ENCODE data around the gene ARHGAP6.
A peak's percentile ranks its signal among the peaks of the same experiment; 100 is the strongest.
"Not testable (repeated sequence)": the region's sequence is repeated elsewhere in the genome, so short reads cannot be mapped to it uniquely, and the experiment has no call there.

Gene ARHGAP6

DNA sequence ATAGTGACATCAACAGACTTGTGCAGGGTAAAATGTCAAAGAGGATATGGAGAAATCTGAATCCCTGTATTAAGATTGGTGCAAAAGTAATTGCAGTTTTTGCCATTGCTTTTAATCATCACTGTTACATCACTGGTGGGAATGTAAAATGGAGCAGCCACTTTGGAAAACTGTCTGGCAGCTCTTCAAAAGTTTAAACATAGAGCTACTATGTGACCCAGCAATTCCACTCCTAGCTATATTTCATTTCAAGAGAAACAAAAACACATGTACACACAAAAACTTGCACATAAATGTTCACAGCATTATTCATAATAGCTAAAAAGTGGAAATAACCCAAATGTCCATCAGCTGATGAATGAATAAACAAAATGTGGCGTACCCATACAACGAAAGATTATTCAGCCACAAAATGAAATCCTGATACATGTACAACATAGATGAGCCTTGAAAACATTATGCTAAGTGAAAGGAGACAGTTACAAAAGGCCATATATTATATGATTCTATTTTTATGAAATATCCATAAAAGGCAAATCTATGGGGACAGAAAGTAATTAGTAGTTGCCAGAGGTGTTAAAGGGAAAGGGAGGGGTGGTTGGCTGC lies 266.1 kb downstream of the ARHGAP6 start:
- peak; percentile 20 for DNase-seq (ENCODE audit: low read depth)

DNA sequence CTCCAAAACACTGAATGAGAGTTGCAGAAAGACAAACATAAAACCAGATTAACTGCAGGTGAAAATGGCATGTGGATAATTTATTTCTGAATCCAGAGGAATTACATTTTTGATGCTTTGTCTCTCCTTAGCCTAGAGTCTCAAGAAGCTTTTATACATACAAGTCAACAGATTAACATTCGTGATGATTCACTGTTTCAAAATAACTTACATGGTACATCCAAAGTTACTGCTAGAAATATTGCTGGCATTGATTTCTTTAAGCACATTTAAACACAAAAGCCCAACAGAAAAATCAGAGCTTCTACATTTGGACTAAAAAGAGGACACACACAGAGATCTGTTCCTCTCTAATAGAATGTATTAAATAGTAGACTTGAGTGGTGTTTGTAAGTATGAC lies 266.9 kb downstream of the ARHGAP6 start:
- DNase-seq (ENCODE audit: low read depth) = peak; percentile 24

DNA sequence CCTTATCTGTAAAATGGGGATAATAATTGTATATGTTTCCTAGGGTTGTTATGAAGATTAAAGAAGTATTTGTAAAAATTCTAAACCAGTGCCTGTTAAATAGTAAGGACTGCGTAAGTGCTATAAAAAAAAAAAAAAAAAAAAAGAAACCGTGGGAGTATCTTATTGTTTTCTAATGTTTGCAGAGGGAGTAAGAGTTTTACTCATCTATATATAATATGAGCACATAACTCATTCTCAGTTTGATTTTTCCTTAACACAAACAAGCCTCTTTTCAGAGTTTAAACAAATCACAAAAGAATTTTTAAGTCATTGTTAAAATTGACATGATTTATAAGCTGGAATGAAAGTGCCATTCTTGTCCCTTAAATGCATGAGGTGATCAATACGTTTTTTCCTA lies 267.6 kb downstream of the ARHGAP6 start:
- DNase-seq (ENCODE audit: low read depth) = no peak

DNA sequence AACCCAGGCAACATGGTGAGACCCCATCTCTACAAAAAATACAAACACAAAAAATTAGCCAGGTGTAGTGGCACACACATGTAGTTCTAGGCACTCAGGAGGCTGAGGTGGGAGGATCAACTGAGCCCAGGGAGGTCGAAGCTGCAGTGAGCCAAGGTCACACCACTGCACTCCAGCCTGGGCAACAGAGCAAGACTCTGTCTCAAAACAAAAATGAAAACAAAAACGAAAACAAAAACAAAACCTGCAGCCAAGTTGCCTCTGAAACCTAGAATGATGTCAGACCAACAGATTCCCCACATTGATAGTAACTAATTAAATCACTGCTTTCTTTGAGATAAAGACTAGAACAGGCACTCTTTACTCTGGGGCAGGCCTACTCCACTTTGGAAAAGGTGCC lies 268.0 kb downstream of the ARHGAP6 start:
- DNase-seq (ENCODE audit: low read depth) = no peak

DNA sequence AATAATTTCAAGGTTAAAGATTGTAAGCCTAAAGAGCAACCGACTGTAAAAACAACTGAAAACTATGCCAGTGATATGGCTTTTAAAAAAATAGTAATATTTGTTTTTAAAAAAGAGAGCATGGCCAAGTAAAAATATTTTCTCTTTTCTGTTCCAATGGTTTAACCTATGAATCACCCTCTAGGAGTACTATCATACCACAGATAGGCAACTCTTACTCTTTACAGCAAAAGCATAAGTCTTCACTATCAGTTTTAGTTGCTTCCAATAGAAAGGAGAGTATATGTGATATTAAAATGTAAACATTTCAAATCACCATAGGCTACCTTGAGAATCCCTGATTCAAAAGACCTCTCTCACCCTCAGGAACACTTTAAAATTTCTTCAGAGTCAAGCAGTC lies 269.9 kb downstream of the ARHGAP6 start:
- DNase-seq (ENCODE audit: low read depth) = no peak

DNA sequence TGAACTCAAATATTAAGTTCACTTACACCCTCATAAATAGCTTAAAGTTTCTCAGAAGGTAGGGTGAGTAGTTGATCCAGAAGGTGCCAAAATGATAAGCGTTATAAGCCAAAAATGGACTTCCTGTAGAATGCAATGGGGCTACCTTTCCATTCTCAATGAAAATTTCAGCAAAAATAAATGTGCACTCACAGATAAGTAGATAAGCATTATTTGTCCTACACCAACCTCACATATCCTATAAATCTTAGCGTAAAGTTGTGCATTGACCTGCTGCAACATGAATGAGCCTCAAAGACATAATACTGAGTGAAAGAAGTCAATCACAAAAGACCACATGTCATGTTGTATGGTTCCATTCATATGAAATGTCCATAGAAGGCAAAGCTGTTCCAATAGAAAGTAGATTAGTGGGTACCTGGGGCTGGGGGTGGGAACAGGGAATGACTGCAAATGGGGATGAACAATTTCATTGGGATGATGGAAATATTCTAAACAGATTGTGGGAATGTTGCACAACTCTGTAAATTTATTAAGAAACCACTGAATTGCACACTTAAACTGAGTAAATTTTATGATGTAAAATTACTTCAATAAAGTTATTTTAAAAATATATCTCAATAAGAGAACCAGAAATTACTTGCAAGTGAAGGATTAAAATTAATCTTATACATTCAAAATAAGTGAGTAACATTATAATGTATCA lies 271.6 kb downstream of the ARHGAP6 start:
- DNase-seq (ENCODE audit: low read depth) = no peak

DNA sequence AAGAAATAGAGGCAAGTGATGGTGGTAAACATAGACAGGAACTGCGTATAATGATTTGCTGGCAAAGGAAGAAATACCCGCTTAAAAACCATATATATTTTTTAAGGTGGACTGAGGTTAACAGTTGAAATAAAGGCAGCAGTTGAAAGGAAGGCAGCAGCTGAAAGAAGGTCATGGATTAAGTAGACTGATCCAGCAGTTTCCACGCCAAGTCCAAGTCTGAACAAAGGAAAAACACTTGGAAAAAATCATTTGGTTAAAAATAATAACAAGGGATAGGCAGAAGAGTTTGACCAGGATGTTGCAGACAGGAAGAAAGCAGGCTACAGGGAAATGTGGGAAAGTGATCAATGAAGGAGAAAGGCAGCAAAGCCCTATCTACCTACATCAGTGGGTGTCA lies 278.9 kb downstream of the ARHGAP6 start:
- DNase-seq (ENCODE audit: low read depth) = no peak

DNA sequence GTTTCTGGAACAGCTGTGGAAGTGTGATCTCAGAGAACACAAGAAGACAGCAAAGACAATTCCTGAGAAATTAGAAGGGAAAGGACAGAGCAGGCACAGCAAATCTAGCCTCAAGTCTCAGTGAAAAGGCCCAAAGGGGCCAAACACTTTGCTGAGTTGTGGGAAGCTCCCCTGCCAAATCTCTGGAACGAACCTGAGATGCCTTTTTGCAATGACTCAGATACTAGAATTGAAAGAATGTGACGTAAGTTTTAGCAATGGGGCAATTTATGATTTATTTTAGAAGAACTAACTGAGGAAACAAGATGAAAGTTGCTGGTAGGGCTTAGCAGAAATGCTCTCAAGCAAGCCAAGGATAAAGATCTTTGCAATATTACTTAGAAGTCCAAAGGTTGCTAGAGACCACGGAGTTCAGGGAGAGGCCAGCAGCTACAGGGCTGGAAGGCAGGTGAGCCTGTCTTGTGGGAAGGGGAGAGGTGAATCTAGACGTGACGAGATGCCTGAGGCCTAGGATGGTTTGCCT lies 279.7 kb downstream of the ARHGAP6 start:
- DNase-seq (ENCODE audit: low read depth) = peak; percentile 67

DNA sequence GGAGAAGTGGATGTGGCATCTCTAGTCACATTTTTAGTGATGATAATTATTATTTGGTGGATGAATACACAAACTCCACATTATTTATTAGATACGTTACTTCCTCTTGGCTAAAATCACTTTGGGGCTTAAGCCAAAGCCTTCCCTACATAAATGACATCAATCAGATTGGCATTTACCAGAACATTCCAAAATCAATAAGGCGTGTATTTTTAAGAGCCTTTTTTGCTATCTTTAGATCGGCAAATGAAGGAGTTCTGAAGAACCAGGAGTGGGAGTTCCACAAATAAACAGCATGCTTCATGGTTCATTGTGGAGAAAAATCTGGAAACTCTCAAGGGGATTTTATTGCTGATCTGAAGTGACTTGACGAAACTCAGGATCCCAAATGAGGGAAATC lies 282.8 kb downstream of the ARHGAP6 start:
- DNase-seq (ENCODE audit: low read depth) = peak; percentile 16

DNA sequence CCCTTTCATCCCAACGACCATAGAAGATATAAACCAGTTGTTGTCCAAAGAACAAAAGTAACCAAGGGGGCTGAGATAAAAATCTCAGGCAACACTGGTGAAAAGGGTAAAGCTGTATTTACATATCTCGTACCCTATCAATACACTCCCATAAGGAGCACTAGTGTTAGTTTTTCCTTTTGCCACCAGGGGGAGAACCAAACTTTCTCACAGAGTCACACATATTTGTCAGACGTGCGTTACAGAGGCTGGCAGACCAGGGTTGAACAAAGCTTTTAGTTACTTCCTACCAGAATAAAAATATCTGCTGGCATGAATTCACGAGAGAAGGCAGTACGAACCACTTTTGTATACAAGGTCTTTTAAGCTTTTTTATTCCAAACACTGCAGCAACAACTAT lies 284.3 kb downstream of the ARHGAP6 start:
- DNase-seq (ENCODE audit: low read depth) = peak; percentile 65

DNA sequence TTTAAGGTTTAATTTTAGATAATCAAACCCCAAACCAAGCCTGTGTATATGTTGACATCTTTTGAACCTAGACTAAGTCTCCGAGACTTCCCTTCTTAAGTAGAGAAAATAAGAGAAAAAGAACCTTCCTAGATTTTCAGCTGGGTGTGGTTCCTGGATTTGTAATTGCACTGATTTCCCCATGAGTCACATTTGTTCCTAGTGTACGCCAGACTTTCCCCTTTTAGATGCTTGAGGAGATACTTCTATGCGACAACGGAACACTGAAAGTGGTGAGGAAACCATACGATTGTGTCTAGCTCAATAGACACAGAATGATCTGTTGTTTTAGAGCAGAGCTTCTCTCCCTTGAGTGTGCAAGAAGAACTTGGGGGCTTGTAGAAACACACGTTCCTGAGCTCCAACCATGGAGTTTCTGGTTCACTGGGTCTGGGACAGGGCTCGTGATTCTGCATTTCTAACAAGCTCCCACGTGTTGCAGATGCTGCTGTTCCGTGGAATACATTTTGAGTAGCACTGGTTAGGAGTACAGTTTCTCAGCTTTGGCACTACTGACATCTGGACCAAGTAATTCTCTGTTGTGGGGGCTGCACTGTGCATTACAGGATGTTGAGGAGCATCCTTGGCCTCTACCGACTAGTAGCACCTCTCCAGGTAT lies 285.4 kb downstream of the ARHGAP6 start:
- DNase-seq (ENCODE audit: low read depth) = peak; percentile 39

DNA sequence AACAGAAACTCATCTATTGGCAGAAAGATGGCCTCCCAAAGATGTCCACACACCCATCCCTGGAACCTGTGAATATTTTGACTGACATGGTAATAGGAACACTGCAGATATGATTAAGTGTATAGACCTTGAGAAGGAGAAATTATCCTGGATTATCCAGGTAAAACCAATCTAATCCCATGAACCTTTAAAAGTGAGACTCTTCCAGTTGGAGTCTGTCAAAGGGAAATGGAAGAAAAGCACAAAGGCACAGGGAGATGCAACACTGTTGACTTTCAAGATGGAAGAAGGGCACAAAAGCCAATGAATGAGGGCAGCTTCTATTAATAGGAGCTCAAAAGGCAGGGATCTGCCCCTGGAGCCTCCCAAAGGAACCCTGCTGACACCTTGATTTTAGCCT lies 289.6 kb downstream of the ARHGAP6 start:
- no peak for DNase-seq (ENCODE audit: low read depth)

DNA sequence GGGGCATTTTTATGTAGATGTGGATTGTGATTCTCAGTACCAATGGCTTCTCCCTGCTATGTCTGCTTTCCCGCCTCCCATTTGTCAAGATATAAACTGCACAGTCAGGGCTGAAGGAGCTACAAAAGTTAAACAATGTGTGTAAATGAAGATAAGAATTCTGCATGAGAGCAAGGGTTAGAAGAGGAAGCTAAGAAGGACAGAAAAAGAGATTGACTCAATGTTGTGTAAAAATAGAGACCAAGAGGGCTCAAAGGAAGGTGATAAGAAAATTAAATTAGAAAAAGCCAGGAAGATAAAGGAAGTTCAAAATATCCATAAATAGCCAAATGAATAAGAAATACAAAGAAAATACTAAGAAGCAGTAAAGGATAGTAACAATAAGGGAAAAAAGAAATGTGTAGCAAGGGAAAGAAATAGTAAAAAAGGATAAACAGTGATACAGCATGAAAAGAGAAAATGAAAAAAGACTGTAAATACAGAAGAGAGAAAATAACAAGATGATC lies 290.1 kb downstream of the ARHGAP6 start:
- DNase-seq (ENCODE audit: low read depth) = no peak

DNA sequence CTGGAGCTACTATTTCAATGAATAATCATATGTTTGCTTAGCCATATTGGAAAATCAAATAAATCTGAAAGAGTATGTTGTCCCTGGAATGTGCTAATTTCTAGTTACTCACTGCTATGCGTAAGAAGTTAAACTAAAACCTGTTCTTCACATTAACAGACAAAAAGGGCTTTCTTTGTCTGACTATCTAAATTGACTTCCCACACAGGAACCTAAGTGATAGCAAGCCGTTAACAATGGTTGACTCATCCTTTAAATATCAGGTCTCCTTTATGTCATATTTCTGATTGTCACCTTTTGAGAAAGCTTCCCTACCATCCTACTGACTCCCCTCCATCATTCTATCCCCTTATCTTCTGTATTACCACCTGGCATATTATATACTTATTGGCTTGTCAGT lies 291.1 kb downstream of the ARHGAP6 start:
- no peak for DNase-seq (ENCODE audit: low read depth)

DNA sequence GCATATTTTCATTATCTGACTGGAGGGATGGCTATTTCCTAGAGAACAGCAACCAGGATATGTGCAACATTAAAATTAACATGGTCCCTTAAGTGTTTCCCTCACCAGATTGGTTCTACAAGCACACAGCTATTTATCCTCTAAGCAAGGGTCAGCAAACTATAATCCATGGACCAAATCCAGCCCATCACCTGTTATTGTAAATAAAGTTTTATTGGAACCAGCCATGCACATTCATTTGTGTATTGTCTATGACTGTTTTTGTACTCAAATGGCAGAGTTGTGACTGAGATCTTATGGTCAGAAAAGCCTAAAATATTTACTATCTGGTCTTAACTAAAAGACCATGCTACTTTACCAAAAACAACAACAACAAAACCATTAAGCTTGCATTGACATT lies 294.6 kb downstream of the ARHGAP6 start:
- no peak for DNase-seq (ENCODE audit: low read depth)

DNA sequence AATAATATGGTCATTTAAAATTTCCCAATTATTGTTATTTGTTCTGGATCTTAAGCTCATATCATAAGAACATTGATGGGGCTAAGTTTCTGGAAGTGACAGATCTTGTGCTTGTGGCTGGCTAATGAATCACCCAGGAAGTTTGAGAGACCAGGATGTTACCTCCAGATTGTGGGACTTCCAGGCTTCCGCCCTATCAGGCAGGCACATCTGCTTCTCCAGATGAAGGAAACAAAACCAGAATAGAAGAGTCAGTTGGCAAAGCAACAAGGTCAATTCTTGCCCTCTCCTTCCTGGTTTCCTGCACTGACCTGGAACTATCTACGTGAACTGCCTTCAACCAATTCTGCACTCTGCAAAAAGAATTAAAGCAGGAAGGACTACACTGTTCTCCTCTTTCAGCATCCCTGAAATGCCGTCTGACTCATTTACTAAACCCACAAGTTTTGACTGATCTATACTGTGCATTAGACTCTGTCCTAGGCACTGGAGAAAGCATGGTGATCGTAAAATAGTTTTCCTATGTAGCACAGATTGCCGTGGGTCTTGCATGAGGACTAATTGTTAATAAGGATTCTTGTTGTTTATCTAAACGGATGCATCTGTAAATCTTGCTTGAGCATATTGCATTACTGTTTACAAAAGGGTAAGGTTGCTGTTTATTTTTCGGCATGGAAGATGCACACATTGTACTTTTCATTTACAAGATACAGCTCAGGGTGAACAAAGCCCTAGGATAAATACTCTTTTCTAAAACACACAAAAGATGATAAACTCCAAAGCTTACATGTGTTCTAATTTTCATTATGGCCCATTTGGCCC lies 297.9 kb downstream of the ARHGAP6 start:
- peak; percentile 35 for DNase-seq (ENCODE audit: low read depth)

DNA sequence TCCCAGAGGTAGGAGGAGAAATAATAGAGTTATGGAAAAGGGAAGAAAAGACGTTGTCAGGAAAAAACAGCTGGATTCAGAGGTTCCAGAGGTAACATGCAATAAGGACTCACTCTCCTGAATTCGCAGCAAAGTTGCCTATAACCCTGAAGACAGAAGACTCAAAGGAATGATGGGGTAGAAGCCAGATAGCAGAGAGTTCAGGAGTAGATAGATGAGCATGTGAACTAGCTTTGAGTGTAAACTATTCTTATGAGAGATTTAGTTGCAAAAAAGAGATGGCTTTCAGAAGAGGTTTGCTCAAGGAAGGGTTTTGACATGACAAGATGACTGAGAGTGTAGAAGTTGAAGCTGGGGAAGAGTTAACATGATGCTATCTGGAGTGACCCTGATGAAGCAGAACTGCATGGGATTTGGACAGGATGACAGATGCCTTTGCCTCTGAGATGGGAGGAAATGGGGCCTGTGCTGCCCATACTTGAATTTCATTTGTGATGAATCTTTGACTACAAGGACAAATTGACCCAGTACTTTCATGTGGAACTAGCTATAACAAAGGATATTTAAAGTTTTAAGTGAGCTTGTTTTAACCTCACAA lies 298.6 kb downstream of the ARHGAP6 start:
- no peak for DNase-seq (ENCODE audit: low read depth)

DNA sequence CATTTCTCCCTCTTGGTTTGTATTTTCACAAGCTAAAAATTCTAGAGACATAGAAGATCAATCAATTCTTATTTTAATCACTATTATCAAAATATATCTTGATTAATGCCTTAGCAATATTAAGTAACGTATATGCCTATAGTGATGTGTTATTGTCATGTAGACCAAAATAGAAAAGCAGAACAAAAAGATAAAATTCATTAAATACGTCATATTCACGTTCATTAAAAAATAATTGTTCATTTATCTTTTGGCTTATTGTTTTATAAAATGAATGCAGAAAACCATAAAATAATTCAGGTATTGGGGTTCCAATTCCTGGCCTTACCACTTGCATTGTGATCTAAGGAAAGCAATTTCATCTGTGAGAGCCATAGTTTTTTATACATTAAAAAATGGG lies 300.3 kb downstream of the ARHGAP6 start:
- DNase-seq (ENCODE audit: low read depth) = no peak

DNA sequence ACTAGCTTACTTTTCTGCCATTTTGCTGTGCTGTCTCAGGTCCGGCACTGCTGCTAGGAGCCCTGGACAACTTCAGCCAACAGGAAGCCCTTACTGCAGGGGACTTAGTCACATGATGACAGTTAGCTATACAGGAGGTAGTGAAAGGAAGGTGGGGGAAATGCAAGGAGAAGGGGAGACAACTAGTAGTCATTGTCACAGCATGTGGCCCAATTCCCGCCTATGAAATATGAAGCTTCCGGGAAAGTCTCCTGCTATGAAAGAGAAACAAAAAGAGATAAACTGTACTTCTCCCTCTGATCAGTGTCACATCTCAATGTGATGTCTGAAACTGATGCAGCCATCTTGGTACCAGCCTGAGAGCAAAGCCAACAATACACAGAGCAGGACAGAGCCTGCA lies 300.9 kb downstream of the ARHGAP6 start:
- DNase-seq (ENCODE audit: low read depth) = no peak

DNA sequence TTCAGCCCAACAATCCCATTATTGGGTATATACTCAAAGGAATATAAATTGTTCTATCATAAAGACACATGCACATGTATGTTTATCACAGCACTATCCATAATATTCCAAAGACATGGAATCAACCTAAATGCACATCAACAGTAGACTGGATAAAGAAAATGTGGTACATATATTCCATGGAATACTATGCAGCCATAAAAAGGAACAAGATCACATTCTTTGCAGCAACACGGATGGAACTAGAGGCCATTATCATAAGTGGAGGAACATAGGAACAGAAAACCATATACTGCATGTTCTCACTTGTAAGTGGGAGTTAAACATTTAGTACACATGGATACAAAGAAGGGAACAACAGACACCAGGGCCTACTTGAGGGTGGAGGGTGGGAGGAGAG lies 301.9 kb downstream of the ARHGAP6 start:
- not testable (repeated sequence) for DNase-seq (ENCODE audit: low read depth)

DNA sequence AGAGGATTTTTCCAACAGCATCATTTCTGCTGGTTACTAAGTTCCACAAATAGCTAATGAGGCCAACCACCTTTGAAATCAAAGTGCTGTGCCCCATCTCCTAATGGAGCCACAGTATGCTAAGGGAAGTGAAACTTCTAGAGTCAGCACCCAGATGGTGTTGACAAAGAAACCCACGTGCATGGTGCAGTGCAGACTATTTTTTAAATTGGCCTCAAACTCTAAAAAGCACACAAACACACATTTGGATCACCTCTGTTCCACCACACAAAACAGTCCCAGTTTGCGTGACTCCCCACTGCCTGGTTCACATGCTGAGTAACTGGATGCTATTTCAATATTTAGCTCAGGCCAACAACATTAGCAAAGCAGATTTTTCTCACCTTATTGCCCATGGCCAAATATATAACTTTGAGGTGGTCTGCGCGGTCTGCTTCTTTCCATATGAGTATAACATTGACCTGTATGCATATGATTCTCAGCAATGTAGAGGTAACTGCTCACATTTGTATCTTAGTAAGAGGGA lies 302.6 kb downstream of the ARHGAP6 start:
- no peak for DNase-seq (ENCODE audit: low read depth)

DNA sequence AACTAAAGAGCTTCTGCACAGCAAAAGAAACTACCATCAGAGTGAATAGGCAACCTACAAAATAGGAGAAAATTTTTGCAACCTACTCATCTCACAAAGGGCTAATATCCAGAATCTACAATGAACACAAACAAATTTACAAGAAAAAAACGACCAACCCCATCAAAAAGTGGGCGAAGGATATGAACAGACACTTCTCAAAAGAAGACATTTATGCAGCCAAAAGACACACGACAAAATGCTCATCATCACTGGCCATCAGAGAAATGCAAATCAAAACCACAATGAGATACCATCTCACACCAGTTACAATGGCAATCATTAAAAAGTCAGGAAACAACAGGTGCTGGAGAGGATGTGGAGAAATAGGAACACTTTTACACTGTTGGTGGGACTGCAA lies 304.1 kb downstream of the ARHGAP6 start:
- DNase-seq (ENCODE audit: low read depth) = not testable (repeated sequence)

Measured in fibroblast of gingiva (primary cell).